Hematopoietic multipotent progenitor cell treated with erythropoietin and hydrocortisone succinate and interleukin-3 and kit ligand, for 8 days (in vitro differentiated cells): ENCODE measurements around the gene PSKH1.
"Not testable (repeated sequence)": the region's sequence is repeated elsewhere in the genome, so short reads cannot be mapped to it uniquely, and the experiment has no call there.

ENCODE experiments used
- DNase-seq: peaks from one replicate; pipeline ENCODE4 v3.0.0-alpha.2; 2015

The PSKH1 gene

GRCh38 chr16:67964477-67965131, 71.5 kb downstream of the PSKH1 start:
- DNase-seq = no peak

DNA sequence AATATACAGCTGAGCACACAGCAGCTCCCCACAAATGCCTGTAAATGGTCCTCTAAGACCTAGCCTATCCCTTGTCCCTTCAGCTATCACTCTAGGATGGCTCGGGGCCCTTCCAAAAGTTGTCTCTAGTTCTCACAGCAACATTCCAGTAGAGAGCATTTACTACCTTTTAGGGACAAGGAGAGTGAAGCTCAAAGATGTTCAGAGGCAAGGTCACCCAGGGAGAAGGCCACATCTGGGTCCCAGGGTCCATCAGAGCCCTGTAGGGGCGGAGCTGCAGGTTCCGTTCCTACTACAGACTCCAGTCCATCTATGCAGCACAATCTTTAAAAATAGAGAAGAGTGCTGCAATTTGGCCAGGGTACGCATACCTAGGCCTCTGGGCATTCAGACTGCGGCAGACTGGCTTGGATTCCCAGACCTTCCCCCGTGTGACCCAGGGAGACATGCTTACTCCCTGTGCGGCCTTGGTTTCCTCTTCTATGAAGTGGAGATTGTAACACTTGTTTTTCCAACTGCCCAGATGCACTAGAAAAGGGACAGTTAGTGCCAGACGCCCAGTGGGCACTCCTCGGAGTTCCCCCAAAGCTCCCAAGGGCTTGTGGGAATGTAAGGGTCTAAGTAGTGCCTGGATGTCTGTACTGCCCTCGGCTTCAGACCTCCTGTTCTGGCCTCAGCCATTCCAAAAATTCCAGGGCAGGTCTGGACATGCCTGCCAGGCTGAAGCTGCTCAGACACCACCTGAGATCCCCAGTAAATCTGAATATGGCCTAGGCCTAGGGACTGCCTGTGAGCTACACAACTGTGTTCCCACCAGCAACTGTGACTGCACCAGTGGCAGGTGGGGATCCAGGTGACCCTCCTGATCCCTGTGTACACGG, 72.9 kb downstream of the PSKH1 start:
- DNase-seq = no peak

DNA sequence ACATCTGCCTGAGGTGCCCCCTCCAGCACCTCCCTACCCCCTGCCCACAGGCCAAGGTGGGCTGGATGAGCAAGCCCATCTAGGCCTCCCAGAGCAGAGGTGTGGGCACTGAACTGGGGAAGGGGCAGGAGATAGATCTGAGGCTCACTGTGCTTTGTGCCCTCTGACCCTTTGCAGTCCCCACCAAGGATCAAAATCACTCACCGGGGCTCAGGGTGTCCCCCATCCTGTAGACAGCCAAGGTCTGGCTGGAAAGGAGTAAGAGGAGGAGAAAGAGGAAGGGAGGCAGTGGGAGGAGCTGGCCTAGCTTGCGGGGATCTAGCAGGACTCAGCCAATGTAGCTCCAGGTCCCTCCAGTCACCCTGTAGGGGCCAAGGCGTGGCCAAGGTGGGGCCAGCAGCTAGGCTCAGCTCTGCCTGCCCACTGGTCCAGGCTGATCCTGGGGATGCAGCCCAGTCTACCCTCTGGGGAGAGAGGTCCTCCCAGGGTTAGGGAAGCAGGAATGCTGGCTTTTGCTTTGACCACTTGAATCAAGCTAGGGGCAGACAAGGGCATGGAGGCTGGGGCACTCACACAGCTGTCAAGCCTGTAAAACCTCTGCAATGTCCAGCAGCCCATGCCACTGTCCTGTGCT, 73.6 kb downstream of the PSKH1 start:
- DNase-seq = peak; percentile 53

DNA sequence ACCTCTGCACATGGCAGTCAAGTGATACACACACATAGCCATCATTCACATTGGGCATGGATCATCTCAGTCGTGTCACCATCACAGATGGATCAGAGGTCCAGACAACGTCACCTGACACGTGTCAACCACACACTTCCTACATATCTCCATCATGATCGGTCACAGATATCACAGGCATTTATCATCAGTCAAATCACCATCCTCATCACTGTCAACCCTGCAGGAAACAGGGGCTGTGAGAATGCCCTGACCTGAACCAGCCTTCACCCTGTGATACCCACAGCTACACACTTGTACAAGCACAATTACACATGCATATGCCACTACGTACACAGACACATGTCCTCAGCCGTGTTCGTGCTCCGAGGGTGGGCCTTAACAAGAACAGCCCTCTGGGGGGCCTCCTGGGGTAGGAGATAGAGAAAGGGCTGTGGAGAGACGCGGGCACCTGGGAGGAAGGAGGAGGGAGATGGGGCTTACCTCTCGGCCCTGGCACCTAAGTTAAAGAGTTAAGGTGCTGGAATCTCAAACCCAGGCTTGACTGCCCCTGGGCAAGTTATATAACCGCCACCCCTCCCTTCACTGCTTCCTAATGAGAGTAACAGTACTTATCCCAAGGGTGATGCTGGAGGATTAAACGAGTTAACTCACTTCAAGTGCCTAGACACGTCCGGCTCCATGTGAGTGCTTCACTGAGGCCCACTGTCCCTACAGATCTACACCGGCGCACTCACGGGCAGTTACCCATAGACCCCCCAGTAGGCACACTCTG, 74.3 kb downstream of the PSKH1 start:
- DNase-seq = peak; percentile 22

GRCh38 chr16:67967958-67968399, 74.9 kb downstream of the PSKH1 start:
- peak; percentile 26 for DNase-seq

DNA sequence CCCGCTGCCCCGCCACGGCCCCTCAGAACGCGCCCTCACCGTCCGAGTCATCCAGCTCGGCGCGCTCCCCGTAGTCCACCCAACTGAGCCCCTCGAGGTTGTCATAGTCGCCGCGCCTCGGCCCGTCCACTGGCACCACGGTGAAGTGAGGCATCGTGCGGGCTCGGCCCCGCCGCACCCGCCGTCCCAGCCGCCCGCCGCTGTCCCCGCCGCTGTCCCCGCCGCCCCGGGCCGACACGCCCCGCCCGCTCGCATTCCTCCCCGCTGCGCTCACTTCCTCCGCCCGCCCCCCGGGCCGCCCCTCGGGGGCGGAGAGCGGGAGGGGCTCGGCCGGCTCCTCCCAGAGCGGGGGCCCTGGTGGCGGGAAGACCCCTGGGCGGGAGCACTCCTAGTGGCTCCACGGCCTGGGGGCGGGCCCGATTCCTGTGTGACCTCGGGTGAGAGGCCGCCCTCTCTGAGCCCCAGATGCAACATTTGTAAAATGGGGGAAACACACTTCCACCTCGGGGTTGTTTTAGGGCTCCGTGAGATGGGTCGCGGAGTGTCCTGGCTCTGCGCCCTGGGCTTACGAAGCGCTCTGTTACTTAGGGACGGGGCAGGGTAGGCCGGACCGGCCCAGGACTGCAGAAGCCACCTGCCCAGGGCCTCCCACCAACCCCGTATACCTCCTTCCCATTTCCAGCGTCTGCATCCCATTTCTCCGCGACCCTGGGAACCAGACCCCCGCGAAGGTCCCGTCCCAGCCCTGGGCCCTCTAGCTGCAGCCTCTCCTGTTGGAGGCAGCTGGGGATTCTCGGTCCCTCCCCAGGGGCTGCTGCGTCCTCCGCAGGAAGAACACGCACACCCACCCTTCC, 75.6 kb downstream of the PSKH1 start, which contains the start of gene SLC12A4:
SLC12A4 (minus strand) TSS at position 238 of the 854 bp plus-strand sequence; CDS start at position 154, 84 bp downstream.
- peak; percentile 94 for DNase-seq

DNA sequence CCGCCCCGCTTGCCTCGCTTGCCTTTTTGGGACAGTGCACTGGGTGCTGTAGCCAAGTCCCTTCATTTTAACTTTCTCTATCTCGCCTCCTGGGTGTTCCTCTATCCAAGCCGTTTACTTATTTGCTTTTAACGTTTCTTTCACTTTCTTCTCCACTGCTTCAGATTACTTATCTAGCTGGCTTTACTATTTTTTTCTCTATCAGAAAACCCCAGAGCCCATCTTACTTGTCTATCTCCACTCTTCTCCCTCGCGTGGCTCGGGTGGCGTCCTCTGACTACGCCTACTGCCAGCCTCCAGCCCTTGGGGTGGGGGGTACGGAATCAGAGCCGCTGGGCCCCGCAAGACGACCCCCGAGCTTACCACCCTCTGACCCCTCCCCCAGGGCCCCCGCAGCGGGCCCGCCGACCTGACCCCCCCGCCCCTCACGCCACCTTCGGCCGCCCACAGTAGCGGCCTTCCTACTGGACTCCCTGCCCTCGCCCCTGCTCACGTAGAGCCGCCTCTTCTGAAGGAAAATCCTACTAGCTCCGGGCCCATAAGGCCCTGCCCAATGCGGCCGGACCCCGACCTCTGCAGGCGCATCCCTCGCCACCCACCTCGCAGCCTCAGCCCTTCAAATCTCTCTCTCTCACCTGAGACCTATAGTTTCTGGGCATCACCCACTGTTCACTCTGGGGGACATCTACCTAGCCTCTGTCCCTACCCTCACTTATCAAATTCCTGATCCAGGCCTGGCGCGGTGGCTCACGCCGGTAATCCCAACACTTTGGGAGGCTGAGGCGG, 76.4 kb downstream of the PSKH1 start:
- peak; percentile 82 for DNase-seq

DNA sequence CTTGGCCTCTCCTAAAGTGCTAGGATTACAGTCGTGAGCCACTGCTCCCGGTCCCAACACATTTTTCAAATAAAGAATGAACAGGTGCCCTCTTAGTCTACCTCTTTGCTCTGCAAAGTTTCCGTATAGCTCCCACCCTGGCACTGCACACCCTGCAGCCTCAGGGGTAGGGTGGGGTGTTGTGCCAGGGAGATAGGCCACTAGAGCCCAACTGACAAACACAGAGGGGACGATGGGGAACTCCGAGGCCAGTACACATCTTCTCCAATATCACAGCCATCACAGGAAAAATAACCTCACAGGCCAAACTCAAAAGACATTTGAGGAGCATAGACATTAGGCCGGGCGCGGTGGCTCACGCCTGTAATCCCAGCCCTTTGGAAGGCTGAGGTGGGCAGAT, 78.1 kb downstream of the PSKH1 start:
- DNase-seq = peak; percentile 58

DNA sequence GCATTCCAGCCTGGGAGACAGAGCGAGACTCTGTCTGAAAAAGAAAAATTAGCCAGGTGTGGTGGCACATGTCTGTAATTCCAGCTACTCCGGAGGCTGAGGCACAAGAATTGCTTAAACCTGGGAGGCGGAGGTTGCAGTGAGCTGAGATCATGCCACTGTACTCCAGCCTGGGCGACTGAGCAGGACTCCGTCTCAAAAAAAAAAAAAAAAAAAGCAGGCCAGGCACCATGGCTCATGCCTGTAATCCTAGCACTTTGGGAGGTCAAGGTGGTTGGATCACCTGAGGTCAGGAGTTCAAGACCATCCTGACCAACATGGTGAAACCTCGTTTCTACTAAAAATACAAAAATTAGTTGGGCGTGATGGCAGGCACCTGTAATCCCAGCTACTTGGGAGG, 79.2 kb downstream of the PSKH1 start:
- DNase-seq = not testable (repeated sequence)

- DNase-seq = no peak
These were observed 82.5 kb downstream of the PSKH1 start for GRCh38 chr16:67975321-67976105.

DNA sequence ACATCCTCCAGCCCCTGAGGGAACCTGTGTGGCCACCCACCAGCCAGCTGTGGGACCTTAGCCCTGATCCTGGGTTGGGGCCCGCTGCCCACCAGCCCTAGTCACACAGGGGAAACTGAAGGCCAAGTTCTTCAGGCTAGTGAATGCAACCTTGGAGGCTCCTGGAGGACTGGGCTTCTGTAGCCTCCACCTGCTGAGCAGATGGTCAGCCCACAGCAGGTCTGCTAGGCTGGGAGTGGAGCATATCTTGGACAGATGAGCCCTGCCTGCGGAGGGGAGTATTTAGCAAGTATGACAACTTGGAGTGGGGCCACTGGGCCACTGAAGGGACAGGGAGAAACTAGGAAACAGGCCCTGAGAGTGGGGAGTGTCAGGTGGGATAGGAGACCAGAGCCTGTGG, 83.2 kb downstream of the PSKH1 start:
- DNase-seq = no peak

DNA sequence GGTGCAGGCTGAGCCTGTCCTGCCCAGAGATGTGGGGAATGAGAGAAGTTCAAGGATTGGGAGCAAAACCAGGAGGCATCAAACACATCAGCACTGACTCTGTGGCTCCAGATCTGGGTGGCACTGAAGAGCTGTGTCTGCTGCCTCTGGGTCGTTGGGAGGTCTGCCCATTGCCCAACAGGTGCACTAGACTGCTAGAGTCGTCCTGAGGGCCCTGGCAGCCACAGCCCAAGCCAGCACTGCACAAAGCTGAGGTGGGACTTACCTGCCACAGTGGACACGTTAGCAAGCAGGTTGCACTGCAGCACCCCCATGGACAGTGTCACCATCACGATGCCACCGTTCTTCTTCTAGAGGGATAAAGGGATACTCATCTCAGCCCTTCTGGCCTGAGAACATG, 84.0 kb downstream of the PSKH1 start:
- no peak for DNase-seq

DNA sequence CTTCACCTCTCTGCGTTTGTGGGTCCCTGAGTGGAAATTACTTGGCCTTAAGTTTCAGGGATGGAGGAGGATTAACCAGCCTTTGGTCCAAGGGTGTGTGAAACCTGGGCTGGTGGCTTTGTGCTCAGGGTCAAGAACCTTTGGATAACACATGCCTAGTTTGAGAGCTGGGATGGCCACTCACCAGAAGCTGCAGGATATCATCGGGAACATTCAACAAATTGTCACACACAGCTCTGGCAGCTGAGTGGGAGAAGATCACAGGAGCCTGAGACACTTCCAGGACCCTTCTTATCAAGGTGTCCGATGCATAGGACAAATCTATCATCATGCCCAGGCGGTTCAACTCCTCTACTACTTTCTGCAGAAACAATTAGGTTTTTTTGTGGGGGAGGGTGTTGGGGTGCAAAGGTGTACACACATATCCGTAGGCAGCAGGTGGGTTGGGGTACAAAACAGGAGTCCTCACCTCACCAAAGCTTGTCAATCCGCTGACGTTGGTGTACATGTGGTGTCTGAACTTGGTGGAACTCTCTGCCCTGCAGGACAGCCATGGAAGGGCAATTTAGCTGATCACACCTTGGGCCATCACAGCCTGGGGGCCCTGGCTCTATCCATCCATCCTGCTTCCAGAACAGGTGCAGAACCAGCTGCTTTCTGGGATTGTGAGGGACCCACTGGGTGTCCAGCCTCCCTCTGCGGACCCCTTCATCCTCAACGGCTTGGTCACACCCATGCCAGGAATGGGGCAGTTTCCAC, 84.6 kb downstream of the PSKH1 start:
- no peak for DNase-seq
